T-helper 2 cell (primary cell): ENCODE results near the gene RASGEF1C.

ENCODE experiments used
- DNase-seq, 5 experiments: peaks; one replicate each; pipeline versions ENCODE4 v3.0.0 to v3.0.0-alpha.2; 2012 to 2022

The RASGEF1C gene

DNA sequence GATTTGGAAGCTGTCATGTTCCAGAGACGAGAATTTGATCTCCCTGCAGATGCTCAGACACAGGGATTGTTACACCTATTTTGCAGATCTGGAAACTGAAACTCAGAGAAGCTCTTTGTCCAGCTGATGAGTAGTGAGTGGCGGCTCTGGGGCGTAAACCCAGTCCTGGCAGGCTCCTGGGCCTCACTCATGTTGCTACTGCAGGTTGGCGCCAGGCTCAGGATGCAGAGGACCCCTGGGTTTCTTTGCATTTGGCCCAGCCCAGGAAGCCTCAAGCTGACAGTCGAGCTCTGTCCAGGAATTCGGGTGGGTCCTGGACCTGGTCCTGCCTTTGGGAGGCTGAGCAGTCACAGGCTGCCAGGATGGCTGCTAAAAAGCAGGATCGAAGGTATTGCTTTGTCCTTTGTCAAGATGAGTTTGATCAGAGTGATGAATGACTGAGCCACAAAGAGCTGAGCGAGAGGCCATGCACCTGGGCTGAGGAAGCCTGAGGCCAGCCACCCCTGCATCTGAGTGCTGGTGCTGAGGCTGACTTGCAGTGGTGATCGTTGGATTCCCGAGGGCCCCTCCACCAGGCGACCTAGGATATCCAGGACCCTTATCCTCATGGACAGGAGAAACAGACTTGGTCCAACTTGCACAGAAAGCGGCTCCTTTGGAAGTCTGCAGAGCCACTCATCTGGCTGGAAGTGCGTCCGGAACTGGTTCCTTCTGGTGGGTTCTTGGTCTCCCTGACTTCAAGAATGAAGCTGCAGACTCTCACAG, 129.1 kb downstream of the RASGEF1C start:
- no peak for DNase-seq

DNA sequence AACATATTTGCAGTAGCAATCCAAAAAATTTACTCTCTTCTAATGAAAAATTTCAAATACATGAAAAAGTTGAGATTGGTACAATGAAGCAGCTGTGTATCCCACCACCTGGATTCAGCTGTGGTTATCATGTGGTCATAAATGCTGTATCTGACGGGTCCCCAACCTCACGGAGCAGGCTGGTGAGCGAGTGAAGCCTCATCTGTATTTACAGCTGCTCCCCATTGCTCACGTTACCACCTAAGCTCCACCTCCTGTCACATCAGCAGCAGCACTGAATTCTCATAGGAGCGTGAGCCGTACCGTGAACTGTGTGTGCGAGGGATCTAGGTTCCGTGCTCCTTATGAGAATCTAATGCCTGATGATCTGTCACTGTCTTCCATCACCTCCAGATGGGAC, 130.7 kb downstream of the RASGEF1C start:
- DNase-seq, result no peak

DNA sequence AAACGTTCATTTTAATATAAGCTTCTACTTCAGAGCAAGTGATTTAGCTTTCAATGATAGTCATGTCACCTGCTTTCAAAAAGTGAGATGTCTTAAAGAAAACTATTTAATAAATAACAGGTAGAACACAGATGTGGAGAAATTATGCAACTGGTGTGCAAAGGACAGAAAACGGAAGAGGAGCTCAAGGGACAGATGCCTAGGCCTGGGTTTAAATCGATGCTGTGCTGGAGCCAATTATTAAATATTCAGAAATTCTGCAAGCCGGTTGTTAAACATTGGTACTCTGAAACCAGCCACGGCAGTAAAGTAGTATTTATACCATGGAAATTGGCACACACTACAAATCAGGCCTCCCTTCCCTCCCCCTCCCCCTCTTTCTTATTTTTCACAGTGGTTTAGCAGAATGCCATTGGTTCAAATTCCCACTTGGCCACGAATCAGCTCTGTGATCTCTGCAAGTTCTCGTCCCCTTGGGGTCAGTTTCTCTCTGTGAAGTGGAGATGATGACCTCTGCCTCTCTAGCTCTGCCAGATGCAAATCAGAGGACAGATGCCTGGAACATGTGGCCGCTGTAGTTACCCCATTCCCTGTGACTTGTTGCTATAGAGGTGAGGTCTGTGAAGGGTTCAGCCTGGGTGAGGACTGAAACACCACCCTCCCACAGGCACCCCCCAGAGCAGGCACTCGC, 131.3 kb downstream of the RASGEF1C start:
- no peak for DNase-seq

DNA sequence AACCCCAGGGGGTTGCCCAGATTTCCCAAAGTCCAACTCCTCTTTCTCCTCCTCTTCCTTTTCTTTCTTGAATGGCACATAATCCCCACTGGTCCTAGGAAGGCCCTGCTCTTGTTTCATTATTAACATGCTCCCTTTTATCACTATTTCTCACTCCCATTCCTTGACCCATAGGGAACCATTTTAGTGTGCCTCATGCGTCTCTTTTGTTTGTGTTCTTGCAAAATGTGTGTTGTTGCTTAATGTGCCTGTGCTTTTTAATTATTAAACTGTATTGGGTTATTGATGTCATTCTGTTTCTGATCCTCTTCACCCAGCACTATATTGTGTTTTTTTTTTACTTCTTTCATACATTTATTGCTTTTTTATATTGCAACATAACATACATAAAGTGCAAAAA, 133.3 kb downstream of the RASGEF1C start:
- DNase-seq, result no peak

DNA sequence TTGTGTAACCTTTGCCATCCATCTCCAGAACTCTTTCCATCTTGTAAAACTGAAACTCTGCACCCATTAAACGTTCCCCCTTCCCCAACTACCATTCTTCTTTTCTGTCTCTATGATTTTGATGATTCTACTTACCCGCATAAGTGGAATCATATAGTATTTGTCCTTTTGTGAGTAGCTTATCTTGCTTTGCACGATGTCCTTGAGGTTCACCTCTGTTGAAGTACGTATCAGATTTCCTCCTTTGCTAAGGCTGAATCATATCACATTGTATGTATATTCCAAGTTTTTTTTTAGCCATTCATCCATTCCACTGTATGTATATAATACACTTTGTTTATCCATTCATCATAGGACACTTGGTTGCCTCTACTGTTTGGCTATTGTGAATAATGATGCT, 134.5 kb downstream of the RASGEF1C start:
- DNase-seq, result no peak

DNA sequence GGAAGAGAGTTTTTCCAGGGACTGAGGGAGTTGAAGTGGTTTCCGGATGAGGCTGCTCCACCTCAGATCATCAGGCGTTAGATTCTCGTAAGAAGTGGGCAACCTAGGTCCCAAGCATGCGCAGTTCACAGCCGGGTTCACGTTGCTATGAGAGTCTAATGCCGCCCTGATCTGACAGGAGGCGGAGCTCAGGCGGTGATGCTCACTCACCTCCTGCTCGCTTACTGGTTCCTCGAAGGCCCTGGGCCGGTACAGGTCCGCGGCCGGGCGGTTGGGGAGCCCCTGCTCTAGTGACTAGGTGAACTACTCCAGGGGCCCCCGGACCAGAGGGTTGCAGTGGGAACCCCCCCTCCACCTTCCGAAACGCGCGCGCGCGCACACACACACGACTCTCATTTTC, 136.5 kb downstream of the RASGEF1C start:
- DNase-seq, result no peak

DNA sequence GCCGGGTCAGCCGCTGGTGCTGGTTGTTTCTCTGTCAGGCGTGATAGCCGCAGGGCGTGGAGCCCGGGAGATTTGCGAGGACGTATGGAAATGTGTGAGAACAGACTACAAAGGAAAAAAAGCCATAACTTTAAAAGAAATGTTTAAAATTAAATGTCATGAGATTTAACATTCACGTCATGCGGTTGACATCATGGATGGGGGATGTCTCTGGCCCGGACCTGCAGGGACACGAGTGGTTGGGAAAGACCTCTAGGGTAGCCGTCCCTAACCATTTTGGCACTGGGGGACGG, 136.8 kb downstream of the RASGEF1C start:
- DNase-seq, result no peak

DNA sequence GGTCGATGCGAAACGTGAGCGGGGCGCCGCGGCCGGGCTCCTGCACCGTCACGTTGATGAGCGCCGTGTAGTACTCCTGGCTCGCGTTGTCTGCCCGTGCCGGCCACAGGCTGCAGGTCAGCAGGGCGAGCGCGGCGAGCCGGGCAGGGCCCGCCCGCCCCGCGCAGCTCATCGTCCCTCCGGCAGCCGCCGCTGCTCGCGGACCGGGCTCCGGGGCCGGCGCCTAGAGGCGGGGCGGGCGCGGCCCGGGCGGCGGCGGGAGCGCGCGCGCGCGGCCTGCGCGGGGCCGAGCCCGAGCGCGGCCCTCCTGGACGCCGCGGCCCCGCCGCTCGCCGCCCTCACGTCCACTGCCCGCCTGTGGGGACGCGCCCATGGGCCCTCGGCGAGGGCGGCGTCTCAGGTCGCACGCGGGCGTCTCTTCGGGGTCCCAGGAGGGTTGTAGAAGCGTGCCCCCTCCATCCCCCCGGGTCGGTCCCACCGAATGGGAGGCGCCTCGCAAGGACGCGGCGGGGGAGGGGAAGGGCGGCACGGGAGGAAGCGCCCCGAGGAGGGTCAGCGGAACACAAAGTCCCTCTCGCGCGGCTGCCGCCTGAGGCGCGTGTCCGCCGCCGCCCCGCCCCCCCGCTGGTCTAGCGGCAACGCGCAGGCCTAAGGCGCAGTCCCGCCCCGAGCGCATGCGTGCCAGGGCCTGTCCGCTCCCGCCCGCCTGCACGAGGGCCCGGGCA, 137.3 kb downstream of the RASGEF1C start, which contains the start of gene RNF130:
RNF130 (minus strand) TSS at position 229 of the 725 bp plus-strand sequence; CDS start at position 172, 57 bp downstream.
- peak; percentile 62 to 85 (median 75) for DNase-seq

DNA sequence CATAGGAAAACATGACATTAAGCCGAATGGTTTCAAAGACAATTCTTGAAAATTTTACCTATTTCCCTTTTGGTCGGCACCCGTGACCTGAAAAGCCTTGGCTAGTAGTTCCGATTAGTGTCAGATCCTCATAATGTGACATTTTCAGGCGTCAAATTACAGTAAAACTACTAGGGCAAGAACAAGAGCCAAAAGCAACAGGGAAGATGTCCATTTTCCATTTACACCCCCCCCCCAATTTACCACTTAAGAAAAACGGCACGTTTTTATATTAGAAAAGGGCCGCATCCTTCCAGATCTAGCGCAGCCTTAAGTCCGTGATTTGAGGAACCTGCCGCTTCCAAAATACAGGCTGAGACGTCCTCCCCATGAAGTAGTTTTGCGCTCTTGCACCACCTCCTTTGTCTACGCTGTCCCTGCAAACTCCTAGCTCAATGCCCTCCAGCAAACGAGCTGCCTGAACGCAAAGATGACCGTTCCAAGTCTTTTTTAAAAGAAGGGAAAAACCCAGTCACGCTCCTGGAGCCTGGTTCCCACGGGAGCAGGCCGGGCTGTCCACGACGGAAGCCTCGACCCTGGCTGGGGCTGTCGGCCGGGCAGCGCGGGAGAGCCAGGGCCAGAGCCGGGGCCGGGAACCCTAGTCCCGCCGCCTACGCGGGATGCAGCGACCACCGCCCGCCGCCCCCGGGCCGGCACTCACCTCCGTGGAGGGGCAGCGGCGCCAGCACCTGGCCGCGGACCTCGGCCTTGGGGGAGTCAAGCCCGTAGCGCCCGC, 138.1 kb downstream of the RASGEF1C start:
- peak in 1 of 5 experiments; percentile 11 for DNase-seq

DNA sequence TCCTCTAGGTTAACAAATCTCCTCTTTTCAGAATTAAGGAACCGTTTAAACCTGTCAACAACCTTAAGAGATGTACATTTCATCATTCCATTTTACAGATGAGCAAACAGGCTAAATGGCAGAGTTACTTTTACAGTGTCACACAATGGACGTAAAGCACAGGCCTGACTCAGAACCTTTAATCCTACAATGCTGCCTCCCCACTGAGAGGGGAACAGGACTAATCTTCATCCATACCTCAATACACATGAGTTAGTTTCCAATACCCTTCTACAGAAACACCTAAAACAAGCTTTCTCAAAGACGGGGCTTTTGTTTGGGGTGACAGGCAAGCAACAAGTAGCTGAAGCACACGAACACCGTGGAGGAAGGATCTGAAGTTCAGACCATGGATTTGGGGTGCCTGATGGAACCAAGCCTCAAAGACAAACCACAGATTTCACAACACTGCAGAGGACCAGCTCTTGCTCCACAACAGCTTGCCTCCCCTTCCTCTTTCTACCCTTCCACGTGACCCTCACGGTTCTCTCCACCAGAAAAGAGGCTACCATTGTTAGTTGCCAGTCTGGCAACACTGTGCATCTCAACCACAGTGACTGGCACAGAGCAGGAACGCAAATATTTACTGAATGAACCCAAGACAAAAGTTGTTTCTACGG, 139.3 kb downstream of the RASGEF1C start:
- no peak for DNase-seq

DNA sequence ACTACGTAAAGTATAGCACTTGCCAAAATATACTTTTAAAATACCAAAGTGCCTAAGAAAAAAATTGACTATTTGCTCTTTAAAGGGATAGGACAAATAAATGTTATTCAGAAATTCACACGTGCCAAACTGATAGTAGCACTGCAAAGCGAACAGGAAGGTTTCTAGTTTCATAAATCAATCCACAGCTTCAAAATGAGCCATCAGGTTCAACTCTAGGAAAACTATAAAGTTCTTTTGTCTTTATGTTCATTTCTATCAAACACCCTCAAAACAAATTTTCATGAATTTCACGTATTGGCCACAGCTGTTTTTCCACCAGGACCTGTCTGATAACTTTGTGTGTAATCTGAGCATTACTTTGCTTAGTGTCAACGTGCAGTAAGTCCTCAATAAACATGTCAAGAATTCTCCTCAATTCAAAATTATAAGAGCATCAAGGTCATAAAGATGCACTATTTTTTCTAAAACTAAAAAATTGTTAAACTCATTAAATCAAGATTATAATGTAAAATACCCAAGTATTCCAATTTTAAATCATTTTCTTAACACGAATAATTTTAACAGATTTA, 140.4 kb downstream of the RASGEF1C start:
- no peak for DNase-seq

DNA sequence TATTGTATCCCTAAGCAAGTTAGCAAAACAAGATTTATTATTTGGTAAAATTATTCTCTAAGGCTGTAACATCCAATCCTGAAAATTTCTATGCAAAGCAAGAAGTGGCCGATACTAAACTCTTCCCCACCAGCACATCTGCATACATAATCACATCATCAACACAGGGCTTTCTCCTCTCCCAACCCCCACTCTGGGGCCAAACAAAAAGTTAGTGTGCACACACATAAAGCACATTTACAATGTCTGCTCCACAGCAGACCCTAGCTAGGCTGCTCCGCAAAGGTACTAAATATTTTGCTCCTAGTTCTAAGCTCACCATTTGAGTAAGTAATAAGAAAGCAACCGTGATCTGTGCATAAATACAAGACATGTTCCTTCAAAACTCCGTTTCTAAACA, 141.0 kb downstream of the RASGEF1C start:
- no peak for DNase-seq

DNA sequence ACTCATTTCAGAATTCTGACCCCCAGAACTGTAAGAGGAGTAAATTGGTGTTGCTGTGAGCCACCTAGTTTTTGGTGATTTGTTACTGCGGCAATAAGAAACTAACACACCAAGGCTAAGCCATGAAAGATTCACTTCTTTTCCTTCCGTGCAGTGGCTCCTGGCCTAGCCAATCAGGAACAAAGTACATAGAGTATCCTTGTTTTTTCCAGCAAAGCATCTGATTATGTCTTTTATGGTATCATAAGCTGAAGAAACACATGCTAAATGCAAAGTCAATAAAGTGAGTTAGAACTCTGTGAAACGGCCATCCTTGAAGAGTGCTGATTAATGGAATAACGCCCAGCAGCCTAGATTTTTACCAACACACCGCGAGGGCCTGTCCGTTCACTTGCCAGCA, 148.8 kb downstream of the RASGEF1C start:
- no peak for DNase-seq

DNA sequence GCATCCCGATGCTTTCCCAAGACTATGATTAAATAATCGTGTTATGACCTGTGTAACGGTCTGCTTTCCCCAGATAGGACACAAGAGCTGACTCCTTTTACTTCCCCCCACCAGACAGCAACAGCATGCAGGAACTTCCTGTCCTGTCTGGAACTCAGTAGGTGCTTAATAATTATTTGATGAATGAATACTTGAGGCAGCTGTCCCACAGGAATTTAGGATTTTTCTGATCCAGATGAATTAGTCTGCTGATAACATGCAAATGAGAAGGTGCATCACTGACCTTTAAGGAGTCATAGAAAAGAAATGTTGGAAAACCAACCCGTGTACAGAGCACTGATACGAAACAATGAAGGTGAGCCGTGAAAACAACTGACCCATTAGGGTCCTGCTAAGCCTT, 149.7 kb downstream of the RASGEF1C start:
- no peak for DNase-seq

DNA sequence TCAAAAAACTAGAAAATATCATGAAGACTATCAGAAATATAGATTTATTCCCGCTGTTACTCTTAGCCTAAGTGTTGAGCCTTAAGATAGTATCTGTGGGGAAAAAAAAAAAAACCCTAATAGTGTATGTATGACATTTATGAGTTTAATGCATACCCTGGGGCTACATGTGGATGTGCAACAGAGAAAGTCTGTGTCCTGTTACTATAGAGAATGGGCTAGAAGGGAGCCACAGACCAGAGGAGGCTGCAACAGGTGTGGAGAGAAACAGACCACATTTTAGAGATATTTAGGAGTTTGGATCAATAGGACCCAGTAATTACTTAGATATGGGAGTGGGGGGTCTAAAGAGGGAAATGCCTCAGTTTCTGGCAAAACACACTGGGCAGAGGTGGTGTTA, 152.9 kb downstream of the RASGEF1C start:
- no peak for DNase-seq

DNA sequence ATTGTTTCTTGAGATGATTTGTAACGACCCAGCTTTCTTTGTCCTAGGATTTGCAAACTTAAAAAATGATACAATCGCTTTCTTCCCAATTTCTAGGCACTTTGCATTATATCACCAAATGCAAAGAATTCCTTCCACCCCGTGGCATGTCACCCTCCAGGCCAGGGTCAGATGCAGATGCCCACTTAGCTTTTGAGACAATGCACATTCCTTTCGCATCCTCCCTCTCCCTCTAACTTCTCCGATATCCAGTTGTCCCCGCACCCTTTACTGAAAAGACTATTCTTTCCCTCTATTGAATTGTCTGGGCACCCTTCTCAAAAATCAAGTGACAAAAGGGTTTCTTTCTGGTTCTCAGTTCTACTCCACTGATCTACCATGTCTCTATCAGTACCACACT, 154.8 kb downstream of the RASGEF1C start:
- no peak for DNase-seq

DNA sequence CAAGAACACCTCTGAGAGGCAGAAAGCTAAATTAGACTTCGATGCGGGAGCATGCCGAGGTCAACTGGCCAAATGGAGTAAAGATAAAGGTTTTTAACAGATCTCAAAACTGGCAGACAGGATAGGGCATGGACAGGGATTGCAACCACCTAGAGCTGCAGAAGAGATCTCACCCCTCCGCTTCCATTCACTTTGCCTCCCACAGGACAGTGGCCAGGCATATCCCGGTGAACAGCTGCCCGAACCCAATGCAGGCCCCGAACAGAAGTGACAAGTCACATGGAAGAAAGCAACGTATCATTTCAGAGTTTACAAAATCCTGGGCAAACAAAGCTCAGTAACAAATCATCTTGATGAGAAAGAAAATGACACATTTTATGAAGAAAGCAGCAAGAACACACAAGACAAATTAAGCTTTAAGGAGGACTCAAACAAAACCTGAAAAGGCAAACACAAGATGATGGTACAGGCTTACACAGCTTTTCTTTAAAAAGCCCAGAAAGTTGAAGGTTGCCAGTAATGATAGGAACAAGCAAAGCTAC, 155.9 kb downstream of the RASGEF1C start:
- DNase-seq, result no peak

DNA sequence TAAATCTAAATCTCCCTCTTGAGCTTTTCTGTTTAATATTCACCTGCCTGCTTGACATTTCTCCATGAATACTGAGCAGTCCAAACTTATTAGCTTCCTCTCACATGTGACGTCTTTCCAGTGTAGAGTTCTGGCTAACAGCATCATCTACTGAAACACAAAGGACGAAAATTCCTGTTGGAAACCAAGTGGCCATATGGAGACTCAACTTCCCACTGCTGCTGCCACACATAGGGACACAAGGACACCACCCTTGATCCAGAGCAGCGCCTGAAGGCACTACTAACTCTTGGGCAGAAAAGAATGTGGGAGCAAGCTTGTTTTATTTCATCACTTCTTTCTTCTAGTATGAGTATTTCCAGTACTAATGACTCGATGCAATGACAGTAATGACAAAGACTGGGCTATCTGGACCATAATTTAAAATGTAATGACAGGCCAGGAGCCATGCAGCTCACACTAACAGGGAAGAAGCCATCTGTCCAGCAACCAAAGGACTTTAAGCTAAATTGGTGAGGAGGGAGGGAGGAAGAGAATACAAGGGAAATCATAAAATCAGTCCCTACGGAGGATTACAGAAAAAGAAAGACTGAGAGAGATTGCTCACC, 156.7 kb downstream of the RASGEF1C start:
- DNase-seq, result no peak
